ENCODE data around the gene SCN3B.

The SCN3B gene

DNA sequence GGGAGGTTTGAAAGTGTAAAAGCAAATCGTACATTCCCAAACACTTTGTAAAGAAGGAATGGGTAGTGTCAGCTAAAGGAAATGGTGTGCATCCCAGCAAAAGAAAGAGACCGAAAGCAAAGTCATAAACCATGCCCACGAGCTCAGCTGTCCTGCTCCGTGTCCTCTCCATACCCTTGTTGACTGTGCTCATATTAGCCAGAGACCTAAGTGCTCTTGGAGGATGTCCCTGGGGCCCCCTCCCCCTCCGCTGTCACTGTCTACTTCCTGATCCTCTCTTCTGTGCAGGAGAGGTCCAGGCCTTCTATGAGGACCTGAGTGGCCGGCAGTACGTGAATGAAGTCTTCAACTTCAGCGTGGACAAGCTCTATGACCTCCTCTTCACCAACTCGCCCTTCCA is 46.1 kb downstream of the SCN3B start:
- TF ChIP-seq, protein P1, sequence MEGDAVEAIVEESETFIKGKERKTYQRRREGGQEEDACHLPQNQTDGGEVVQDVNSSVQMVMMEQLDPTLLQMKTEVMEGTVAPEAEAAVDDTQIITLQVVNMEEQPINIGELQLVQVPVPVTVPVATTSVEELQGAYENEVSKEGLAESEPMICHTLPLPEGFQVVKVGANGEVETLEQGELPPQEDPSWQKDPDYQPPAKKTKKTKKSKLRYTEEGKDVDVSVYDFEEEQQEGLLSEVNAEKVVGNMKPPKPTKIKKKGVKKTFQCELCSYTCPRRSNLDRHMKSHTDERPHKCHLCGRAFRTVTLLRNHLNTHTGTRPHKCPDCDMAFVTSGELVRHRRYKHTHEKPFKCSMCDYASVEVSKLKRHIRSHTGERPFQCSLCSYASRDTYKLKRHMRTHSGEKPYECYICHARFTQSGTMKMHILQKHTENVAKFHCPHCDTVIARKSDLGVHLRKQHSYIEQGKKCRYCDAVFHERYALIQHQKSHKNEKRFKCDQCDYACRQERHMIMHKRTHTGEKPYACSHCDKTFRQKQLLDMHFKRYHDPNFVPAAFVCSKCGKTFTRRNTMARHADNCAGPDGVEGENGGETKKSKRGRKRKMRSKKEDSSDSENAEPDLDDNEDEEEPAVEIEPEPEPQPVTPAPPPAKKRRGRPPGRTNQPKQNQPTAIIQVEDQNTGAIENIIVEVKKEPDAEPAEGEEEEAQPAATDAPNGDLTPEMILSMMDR (IDR thresholded peaks at IDR 0.05; ENCODE audit: low read depth, low read length, missing control alignments), result no peak
- H3K4me3 ChIP-seq (replicated peaks; ENCODE audit: low read depth, low read length), result no peak overlapping the region
- no peak for DNase-seq (ENCODE audit: extremely low read depth, low read depth)

DNA sequence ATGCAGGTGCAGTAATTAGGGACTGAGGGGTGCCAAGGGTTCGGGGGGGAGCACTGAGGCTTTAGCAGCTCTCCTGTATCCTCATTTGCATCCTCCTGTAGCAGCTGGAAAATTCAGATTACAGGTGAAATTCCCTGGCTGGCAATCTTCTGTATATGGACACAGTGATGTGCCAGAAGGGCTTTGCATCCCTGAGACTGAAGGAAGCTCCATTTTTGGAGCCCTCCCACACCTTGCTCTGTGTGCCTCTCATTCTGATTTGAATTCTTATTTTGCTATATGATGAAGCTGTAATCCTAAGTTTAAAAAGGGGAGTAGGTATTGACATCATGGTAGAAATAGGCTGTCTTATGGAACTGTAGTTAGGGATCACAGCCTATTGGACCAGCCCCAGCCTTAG is 46.6 kb downstream of the SCN3B start:
- TF ChIP-seq, protein P1 (IDR thresholded peaks at IDR 0.05; ENCODE audit: low read depth, low read length, missing control alignments), result no peak
- no peak overlapping the region for H3K4me3 ChIP-seq (replicated peaks; ENCODE audit: low read depth, low read length)
- DNase-seq (ENCODE audit: extremely low read depth, low read depth), result no peak

DNA sequence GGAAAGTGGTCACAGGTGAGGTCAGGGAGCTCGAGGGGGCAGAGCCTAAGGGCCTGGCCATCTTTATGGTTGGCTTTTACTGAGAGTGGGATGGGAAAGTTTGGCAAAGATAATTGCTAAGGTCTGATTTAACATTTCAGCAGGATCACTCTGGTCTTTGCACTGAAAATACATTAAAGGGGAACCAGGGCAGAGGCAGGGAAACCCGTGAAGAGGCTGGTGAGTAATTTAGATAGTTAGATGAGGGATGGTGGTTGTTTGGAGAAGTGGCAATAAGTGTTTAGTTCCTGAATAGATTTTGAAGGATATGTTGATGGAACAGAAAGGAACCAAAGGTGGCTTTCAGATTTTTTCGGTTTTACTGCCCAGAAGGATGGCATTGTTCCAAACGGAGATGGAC is 50.8 kb downstream of the SCN3B start:
- TF ChIP-seq, protein P1 (IDR thresholded peaks at IDR 0.05; ENCODE audit: low read depth, low read length, missing control alignments), result no peak
- no peak for DNase-seq (ENCODE audit: extremely low read depth, low read depth)
- H3K4me3 ChIP-seq (replicated peaks; ENCODE audit: low read depth, low read length), result no peak overlapping the region

DNA sequence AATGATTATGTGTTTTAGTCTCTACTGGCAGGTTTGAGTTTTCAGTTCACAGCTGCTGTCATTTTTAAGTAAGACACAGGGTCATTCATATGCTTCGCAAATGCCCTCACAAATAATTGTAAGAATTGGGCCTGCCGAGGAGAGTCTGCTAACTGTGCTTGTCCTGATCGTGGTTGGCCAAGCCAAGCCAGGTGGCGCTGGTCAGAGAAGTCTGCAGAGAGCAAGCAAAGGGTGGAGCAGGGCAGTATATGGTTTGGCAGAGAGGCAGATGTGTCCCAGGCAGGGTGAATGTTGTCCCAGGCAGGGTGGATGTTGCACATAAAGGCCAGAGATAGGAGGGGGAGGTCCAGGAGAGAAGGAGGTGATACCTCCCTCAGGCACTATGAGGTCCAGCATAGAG is 52.7 kb downstream of the SCN3B start:
- no peak for DNase-seq (ENCODE audit: extremely low read depth, low read depth)
- no peak overlapping the region for H3K4me3 ChIP-seq (replicated peaks; ENCODE audit: low read depth, low read length)
- TF ChIP-seq, protein P1 (IDR thresholded peaks at IDR 0.05; ENCODE audit: low read depth, low read length, missing control alignments), result no peak

DNA sequence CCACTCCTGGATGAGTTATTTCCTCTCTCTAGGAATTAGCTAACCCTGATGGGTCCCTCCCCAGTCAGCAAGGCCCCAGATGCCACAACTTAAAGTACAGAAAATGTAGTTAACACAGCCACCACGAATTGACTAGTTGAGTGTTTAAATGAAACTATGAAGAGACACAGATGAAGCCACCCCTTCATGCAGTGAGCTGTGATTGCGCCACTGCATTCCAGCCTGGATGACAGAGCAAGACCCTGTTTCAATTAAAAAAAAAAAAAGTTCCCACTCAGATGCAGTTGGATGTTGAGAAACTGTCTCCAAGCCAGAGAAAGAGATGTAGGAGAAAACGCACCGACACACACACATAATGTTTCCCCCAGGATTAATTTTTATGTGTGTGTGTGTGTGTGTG is 53.3 kb downstream of the SCN3B start:
- TF ChIP-seq, protein P1 (IDR thresholded peaks at IDR 0.05; ENCODE audit: low read depth, low read length, missing control alignments), result no peak
- H3K4me3 ChIP-seq (replicated peaks; ENCODE audit: low read depth, low read length), result no peak overlapping the region
- DNase-seq (ENCODE audit: extremely low read depth, low read depth), result no peak

DNA sequence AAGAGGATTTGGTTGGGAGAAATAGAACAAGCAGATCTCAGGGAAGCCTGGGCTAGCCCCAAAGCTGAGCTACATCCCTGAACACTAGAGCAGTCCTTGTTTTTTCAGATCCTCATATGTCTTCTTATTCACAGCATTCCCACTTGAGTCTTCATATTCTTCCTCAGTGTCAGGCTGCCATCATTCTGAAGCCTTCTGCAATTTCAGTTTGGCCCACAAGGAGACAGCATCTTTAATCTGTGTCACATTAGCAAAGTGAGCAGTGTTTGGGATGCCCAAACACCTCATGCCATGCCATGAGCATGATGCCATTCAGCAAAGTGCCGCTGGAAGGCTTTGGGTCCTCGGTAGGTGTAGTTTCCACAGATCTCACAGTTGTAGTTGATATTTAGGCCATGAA is 56.6 kb downstream of the SCN3B start:
- TF ChIP-seq, protein P1 (IDR thresholded peaks at IDR 0.05; ENCODE audit: low read depth, low read length, missing control alignments), result no peak
- H3K4me3 ChIP-seq (replicated peaks; ENCODE audit: low read depth, low read length), result no peak overlapping the region
- no peak for DNase-seq (ENCODE audit: extremely low read depth, low read depth)

DNA sequence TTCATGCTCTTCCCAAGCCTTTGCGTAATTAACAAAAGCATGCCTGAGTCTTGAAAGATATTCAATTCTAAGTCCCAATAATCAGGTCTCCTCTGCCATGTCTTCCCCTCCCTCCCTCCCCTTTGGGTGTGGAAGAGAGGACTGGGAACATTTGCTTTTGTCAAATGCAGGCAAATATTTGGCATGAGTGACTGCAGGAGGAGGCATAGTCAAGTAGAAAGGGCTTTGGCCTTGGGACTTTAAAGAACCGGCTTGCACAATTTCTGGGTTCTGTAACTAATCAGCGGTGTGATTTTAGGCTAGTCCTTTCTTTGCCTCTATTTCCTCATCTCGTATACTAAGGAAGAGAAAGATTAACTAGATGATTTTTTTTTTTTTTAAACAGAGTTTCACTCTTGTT is 59.5 kb downstream of the SCN3B start:
- DNase-seq (ENCODE audit: extremely low read depth, low read depth), result no peak
- TF ChIP-seq, protein P1 (IDR thresholded peaks at IDR 0.05; ENCODE audit: low read depth, low read length, missing control alignments), result no peak
- no peak overlapping the region for H3K4me3 ChIP-seq (replicated peaks; ENCODE audit: low read depth, low read length)

Data from HFF-Myc (cell line).